ENCODE results near the gene PCCB. TPM values are rescaled to one million over a fixed set of nuclear protein-coding genes. Genes with fewer than 3 reads are reported as not detected.

PCCB gene
- total RNA-seq, 2 donors from 2014 or later: 43.2 to 112 TPM

- H3K36me3 ChIP-seq: peaks cover 24% of the 10 kb centered on the region
- H3K4me1 ChIP-seq: no peaks in the 10 kb centered on the region
- no peak for DNase-seq (ENCODE audit: low spot score)
- no peak overlapping the region for H3K4me3 ChIP-seq
- H3K27ac ChIP-seq: no peak overlapping the region
- H3K27me3 ChIP-seq: no peaks in the 10 kb centered on the region
- no peaks in the 10 kb centered on the region for H3K9me3 ChIP-seq
- TF ChIP-seq CTCF (IDR thresholded peaks at IDR 0.05): no peak
Measured at GRCh38 chr3:136293279-136293678, 43.1 kb downstream of the PCCB start.

- Histone ChIP-seq H3K4me1 (no peaks in the 10 kb centered on the region), H3K27me3 (no peaks in the 10 kb centered on the region), H3K36me3 (peaks cover 30% of the 10 kb centered on the region), H3K27ac (no peak overlapping the region), H3K9me3 (no peaks in the 10 kb centered on the region), H3K4me3 (no peak overlapping the region)
- no peak for TF ChIP-seq CTCF (IDR thresholded peaks at IDR 0.05)
- no peak for DNase-seq (ENCODE audit: low spot score)
Measured at GRCh38 chr3:136294176-136294575, 44.0 kb downstream of the PCCB start.

DNA sequence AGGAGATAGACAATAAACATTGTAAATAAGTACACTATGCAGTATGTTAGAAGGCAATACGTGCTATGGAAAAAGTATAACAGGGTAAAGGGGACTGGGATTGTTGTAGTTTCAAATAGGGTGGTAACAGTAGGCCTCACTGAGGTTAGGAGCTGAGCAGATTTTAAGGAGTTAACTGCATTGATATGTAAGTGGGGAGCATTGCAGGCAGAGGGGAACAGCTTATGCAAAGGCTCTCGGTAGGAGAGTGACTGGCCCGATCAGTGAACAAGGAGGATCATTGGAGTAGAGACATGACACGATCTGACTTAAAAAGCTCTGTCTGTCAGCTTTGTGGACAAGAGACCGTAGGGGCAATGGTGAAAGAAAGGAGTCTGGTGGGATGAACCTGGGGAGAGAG, 46.8 kb downstream of the PCCB start:
- Histone ChIP-seq H3K27me3 (no peaks in the 10 kb centered on the region), H3K27ac (no peak overlapping the region), H3K9me3 (no peaks in the 10 kb centered on the region), H3K36me3 (peaks cover 48% of the 10 kb centered on the region), H3K4me3 (no peak overlapping the region), H3K4me1 (no peaks in the 10 kb centered on the region)
- no peak for TF ChIP-seq CTCF (IDR thresholded peaks at IDR 0.05)
- no peak for DNase-seq (ENCODE audit: low spot score)

- Histone ChIP-seq H3K36me3 (peaks cover 48% of the 10 kb centered on the region), H3K4me3 (no peak overlapping the region), H3K27ac (no peak overlapping the region), H3K27me3 (no peaks in the 10 kb centered on the region), H3K4me1 (no peaks in the 10 kb centered on the region), H3K9me3 (no peaks in the 10 kb centered on the region)
- no peak for TF ChIP-seq CTCF (IDR thresholded peaks at IDR 0.05)
- DNase-seq (ENCODE audit: low spot score): no peak
Measured at GRCh38 chr3:136297826-136298225, 47.7 kb downstream of the PCCB start.

DNA sequence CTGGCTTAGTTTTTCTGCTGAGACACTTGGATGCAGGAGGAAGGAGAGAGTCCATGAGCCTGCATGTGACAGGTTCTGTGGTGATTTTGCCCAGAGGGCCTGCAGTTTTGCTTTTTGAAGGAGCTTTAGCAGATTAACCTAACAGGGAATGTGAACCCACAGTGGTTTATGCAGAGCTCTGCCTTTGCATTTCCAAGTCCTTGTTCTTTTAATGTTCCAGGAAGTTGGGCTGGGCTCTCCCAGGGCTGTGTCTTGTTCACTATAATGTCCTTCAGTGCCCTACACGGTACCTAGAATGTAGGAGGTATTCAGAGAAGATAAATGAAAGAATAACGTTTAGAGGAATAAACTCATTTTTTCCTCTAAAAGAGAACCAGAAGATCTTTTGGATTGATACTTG, 50.3 kb downstream of the PCCB start:
- no peak for TF ChIP-seq CTCF (IDR thresholded peaks at IDR 0.05)
- no peak for DNase-seq (ENCODE audit: low spot score)
- Histone ChIP-seq H3K4me3 (no peak overlapping the region), H3K27ac (no peak overlapping the region), H3K27me3 (no peaks in the 10 kb centered on the region), H3K9me3 (no peaks in the 10 kb centered on the region), H3K36me3 (peaks cover 39% of the 10 kb centered on the region), H3K4me1 (no peaks in the 10 kb centered on the region)

GRCh38 chr3:136305879-136306278, 55.7 kb downstream of the PCCB start:
- no peak for DNase-seq (ENCODE audit: low spot score)
- no peak for TF ChIP-seq CTCF (IDR thresholded peaks at IDR 0.05)
- Histone ChIP-seq H3K4me1 (no peaks in the 10 kb centered on the region), H3K36me3 (peaks cover 15% of the 10 kb centered on the region), H3K27ac (no peak overlapping the region), H3K9me3 (peaks cover 0 to 14% of the 10 kb centered on the region in 2 donors), H3K27me3 (no peaks in the 10 kb centered on the region), H3K4me3 (no peak overlapping the region)

Measured in right atrium auricular region (tissue), 2 donors.